Uterus (tissue), 2 donors: ENCODE measurements around the gene ZNF397.

ENCODE experiments used
- CTCF ChIP-seq, 4 experiments: fragments of 200-600 bp in 2 of 4; fragments of 450-650 bp in 2 of 4; sonication (generic) in 2 of 4; IDR thresholded peaks; one replicate each; pipeline ENCODE4 v1.5.1; 2016 to 2019; ENCODE audit warnings: antibody characterized with exemption in 4 of 4, mild to moderate bottlenecking in 2 of 4, moderate library complexity in 1 of 4
- POLR2A ChIP-seq, 2 donors: fragments of 450-650 bp; IDR thresholded peaks; one replicate each; pipeline ENCODE4 v1.6.1; 2016; ENCODE audit warnings: antibody characterized with exemption in 2 of 2, mild to moderate bottlenecking in 1 of 2, moderate library complexity in 1 of 2

DNA sequence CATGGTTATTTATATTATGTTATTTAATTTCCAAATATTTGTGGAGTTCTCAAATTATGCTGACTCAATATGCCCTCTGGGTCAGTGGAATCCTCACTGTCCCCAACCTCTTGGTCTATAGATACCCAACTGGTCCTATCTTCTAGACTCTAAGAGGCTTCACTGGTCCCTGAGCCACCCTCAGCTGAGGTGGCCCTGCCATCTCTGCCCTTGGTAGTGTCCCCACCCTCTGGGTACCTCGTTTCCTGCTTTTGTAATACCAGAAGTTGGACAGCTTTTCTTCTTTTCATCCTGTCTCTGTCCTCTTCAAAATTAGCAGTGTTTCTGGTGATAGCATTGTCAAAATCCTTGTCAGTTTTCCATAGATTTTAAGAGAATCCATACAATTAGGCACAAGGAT, 37.3 kb downstream of the ZNF397 start:
- TF ChIP-seq CTCF (IDR thresholded peaks at IDR 0.05): no peak
- TF ChIP-seq POLR2A (IDR thresholded peaks at IDR 0.05): no peak
